CD4-positive, alpha-beta T cell (primary cell): ENCODE results near the gene ANKLE2. TPM values are rescaled to one million over a fixed set of nuclear protein-coding genes. Genes with fewer than 3 reads are reported as not detected.

ENCODE experiments used
- ATAC-seq: fragments of 200-7000 bp; cut with Tn5 transposase; one replicate; pipeline ENCODE4 v1.10.0; 2022; ENCODE audit warnings: mild to moderate bottlenecking; ENCODE audit not compliant: poor library complexity
- CTCF ChIA-PET: fragments of 350-600 bp; sonication (Branson Sonifier 250); formaldehyde crosslinking; loops from one replicate; lab custom pipeline; 2021; ENCODE audit warnings: antibody characterized with exemption, inconsistent platforms; lab: Charles Lee
- POLR2A ChIA-PET: fragments of 350-600 bp; sonication (Branson Sonifier 250); formaldehyde crosslinking; loops from one replicate; lab custom pipeline; 2021; ENCODE audit warnings: antibody characterized with exemption, inconsistent platforms; lab: Charles Lee
- DNase-seq, 14 experiments: peaks; one replicate each; pipeline ENCODE4 v3.0.0-alpha.2; 2013 to 2020; ENCODE audit warnings: mixed read lengths in 2 of 14
- H3K27ac ChIP-seq, 2 donors: one replicate each; pipeline versions ENCODE4 v1.5.1 to v1.7.0; 2013; ENCODE audit warnings: low read length in 2 of 2, low read depth in 1 of 2, mild to moderate bottlenecking in 1 of 2
- H3K27me3 ChIP-seq, 2 experiments: 1 replicate in 1 of 2; 2 replicates in 1 of 2; pipeline versions ENCODE4 v1.6.1 to v1.7.0; 2013; ENCODE audit warnings: low read length in 2 of 2, control low read depth in 1 of 2, mild to moderate bottlenecking in 1 of 2, moderate library complexity in 1 of 2; ENCODE audit not compliant: insufficient read depth in 2 of 2, control insufficient read depth in 1 of 2
- H3K36me3 ChIP-seq: one replicate; pipeline ENCODE4 v1.6.1; 2013; ENCODE audit warnings: low read length, control low read depth; ENCODE audit not compliant: insufficient read depth
- H3K4me1 ChIP-seq: one replicate; pipeline ENCODE4 v1.6.1; 2013; ENCODE audit warnings: low read length, control low read depth; ENCODE audit not compliant: insufficient read depth
- H3K4me3 ChIP-seq: one replicate; pipeline ENCODE4 v1.5.1; 2013; ENCODE audit warnings: mild to moderate bottlenecking, low read length, moderate library complexity
- H3K9me3 ChIP-seq, 2 experiments: 1 replicate in 1 of 2; 2 replicates in 1 of 2; pipeline versions ENCODE4 v1.6.1 to v1.7.0; 2013; ENCODE audit warnings: low read length in 2 of 2, mild to moderate bottlenecking in 2 of 2, control low read depth in 1 of 2, moderate library complexity in 1 of 2; ENCODE audit not compliant: control insufficient read depth in 1 of 2, insufficient read depth in 1 of 2
- H3K27ac Mint-ChIP-seq: one replicate; pipeline ENCODE4 v1.8.0; 2020; ENCODE audit warnings: mixed read lengths
- H3K27me3 Mint-ChIP-seq: one replicate; pipeline ENCODE4 v1.8.0; 2021; ENCODE audit warnings: mixed read lengths
- H3K36me3 Mint-ChIP-seq: one replicate; pipeline ENCODE4 v1.8.0; 2021; ENCODE audit warnings: low read depth, mixed read lengths
- H3K4me1 Mint-ChIP-seq: one replicate; pipeline ENCODE4 v1.8.0; 2021; ENCODE audit warnings: low read depth, mixed read lengths
- H3K4me3 Mint-ChIP-seq: one replicate; pipeline ENCODE4 v1.8.0; 2020; ENCODE audit warnings: mild to moderate bottlenecking, mixed read lengths
- H3K9me3 Mint-ChIP-seq: one replicate; pipeline ENCODE4 v1.8.0; 2020; ENCODE audit warnings: mixed read lengths
- intact Hi-C, 2 experiments: fragments of 100-400 bp; cut with DNase I in 1 of 2; cut with micrococcal nuclease in 1 of 2; formaldehyde crosslinking; loops; one replicate each; pipeline versions ENCODE4 v1.15.1 to v1.9.0; 2023 to 2025; cut with DNase I, micrococcal nuclease
- total RNA-seq, 174 experiments: library from RNA in 2 of 174; stranded (reverse) in 2 of 174; gene quantifications; one replicate each; pipeline ENCODE4 v1.2.3 and lab custom pipeline; 2021 to 2026
- TF ChIP-seq, protein P1 (sequence below): fragments of 200-600 bp; IDR thresholded peaks from one replicate; pipeline ENCODE4 v1.8.0; 2022; ENCODE audit warnings: antibody characterized with exemption, mild to moderate bottlenecking

ANKLE2 gene
- total RNA-seq, 2 experiments from 2014 or later, result 61.7 to 65.7 TPM

DNA sequence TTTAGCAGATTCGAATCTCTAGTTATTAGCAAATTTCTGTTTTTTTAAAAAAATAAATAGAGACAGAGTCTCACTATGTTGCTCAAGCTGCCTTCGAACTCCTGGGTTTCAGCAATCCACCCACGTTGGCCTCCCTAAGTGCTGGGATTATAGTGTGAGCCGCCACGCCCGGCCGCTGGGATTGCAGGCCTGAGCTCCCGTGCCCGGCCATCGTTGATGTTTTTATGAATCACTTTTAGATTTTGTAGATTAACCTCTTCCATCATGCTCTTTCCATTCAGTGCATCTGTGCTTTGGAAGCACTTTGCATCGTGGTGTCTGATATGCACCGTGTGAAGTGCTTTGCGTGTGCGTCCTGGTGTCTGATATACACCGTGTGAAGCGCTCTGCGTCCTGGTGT is 30.1 kb downstream of the ANKLE2 start:
- no peak for ATAC-seq
- Histone ChIP-seq H3K4me1 (no peaks in the 10 kb centered on the region), H3K27me3 (no peaks in the 10 kb centered on the region), H3K36me3 (peaks cover 75% of the 10 kb centered on the region), H3K4me3 (no peak overlapping the region), H3K27ac (no peak overlapping the region), H3K9me3 (no peaks in the 10 kb centered on the region)
- TF ChIP-seq, protein P1, sequence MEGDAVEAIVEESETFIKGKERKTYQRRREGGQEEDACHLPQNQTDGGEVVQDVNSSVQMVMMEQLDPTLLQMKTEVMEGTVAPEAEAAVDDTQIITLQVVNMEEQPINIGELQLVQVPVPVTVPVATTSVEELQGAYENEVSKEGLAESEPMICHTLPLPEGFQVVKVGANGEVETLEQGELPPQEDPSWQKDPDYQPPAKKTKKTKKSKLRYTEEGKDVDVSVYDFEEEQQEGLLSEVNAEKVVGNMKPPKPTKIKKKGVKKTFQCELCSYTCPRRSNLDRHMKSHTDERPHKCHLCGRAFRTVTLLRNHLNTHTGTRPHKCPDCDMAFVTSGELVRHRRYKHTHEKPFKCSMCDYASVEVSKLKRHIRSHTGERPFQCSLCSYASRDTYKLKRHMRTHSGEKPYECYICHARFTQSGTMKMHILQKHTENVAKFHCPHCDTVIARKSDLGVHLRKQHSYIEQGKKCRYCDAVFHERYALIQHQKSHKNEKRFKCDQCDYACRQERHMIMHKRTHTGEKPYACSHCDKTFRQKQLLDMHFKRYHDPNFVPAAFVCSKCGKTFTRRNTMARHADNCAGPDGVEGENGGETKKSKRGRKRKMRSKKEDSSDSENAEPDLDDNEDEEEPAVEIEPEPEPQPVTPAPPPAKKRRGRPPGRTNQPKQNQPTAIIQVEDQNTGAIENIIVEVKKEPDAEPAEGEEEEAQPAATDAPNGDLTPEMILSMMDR, result no peak
- ChIA-PET CTCF (no interaction called here), POLR2A (no interaction called here)
- H3K27ac Mint-ChIP-seq, result no peak overlapping the region
- intact Hi-C loops, result no loop called here
- H3K4me3 Mint-ChIP-seq, result no peak overlapping the region
- no peaks in the 10 kb centered on the region for H3K4me1 Mint-ChIP-seq
- H3K27me3 Mint-ChIP-seq, result no peaks in the 10 kb centered on the region
- peaks cover 89% of the 10 kb centered on the region for H3K36me3 Mint-ChIP-seq
- H3K9me3 Mint-ChIP-seq, result no peaks in the 10 kb centered on the region
- DNase-seq, result no peak

DNA sequence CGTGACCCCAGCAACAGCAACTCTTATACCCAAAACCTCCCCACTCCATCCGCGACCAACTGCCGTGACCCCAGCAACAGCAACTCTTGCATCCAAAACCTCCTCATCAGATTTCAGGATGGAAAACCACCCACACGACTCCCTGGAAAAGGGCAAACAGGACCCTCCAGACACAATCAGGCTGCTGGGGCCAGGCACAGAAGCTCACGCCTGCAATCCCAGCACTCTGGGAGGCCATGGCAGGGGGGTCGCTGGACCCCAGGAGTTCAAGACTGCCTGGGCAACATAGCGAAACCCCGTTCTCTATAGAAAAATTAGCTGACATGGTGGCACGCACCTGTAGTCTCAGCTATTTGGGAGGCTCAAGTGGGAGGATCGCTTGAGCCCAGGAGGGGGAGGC is 31.3 kb downstream of the ANKLE2 start:
- no peak for ATAC-seq

DNA sequence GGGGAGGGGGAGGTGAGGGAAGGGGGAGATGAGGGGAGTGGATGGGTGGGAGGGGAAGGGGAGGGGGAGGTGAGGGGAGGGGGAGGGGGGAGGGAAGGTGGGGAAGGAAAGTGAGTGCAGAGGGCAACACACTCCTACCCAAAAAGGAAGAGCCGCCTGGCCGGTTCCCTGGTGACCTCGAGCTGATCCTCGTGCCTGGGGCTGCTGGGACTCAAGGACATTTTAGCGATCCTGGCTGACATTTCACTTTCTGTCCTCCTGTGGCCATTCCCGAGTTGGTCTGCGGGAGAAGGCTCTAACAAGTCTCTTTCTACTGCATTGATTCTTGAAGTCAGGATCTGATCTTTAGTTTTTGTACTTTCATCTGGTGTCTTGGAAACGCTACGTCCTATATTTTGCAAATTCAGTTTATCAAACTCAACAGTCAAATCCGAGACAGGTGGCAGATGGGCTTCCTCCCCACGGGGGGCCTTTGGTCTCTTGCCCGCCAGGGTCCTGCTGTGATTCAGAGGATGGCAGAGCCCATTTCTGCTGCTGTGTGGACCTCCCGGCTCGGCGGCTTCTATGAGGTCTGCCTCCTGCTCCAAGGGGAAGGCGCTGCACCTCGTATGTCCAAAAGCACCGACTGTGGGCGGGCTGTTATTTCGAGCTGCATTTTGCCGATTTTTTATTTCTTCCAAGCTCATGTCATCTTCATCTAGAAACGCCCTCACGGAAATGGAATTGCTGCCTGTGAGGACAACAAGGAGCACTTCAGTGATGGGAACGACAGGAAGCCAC is 31.9 kb downstream of the ANKLE2 start:
- Histone ChIP-seq H3K9me3 (no peaks in the 10 kb centered on the region), H3K27me3 (no peaks in the 10 kb centered on the region), H3K4me1 (no peaks in the 10 kb centered on the region), H3K4me3 (no peak overlapping the region), H3K27ac (no peak overlapping the region), H3K36me3 (peaks cover 75% of the 10 kb centered on the region)
- no peak for ATAC-seq
- intact Hi-C loops, result no loop called here
- H3K27me3 Mint-ChIP-seq, result no peaks in the 10 kb centered on the region
- TF ChIP-seq, protein P1, result no peak
- no peaks in the 10 kb centered on the region for H3K4me1 Mint-ChIP-seq
- H3K4me3 Mint-ChIP-seq, result no peak overlapping the region
- peaks cover 88% of the 10 kb centered on the region for H3K36me3 Mint-ChIP-seq
- CTCF ChIA-PET, result no interaction called here
- H3K27ac Mint-ChIP-seq, result no peak overlapping the region
- H3K9me3 Mint-ChIP-seq, result no peaks in the 10 kb centered on the region
- POLR2A ChIA-PET, result no interaction called here
- DNase-seq, result peak in 1 of 14 experiments; percentile 25

More for the DNA sequence above, 31.3 kb downstream of the ANKLE2 start:
- H3K27ac ChIP-seq, result no peak overlapping the region
- H3K9me3 Mint-ChIP-seq, result no peaks in the 10 kb centered on the region
- H3K36me3 ChIP-seq, result peaks cover 75% of the 10 kb centered on the region
- H3K27ac Mint-ChIP-seq, result no peak overlapping the region
- peaks cover 89% of the 10 kb centered on the region for H3K36me3 Mint-ChIP-seq
- H3K27me3 ChIP-seq, result no peaks in the 10 kb centered on the region
- intact Hi-C loops, result no loop called here
- H3K4me1 ChIP-seq, result no peaks in the 10 kb centered on the region
- no peak overlapping the region for H3K4me3 ChIP-seq
- H3K4me1 Mint-ChIP-seq, result no peaks in the 10 kb centered on the region
- H3K4me3 Mint-ChIP-seq, result no peak overlapping the region
- no peak for DNase-seq
- no peaks in the 10 kb centered on the region for H3K27me3 Mint-ChIP-seq
- no peaks in the 10 kb centered on the region for H3K9me3 ChIP-seq
- TF ChIP-seq, protein P1, result no peak
- CTCF ChIA-PET, result interaction anchor here (0.6 kb wide), 1 partner anchor 80 kb away, joined by 3 read pairs; no protein-coding TSS in a partner anchor
- POLR2A ChIA-PET, result no interaction called here
